HS-27A (cell line): Measurements from ENCODE around the gene PITPNM1.
"Not testable (repeated sequence)": the region's sequence is repeated elsewhere in the genome, so short reads cannot be mapped to it uniquely, and the experiment has no call there.

Experiments
- DNase-seq: peaks from one replicate; pipeline ENCODE4 v3.0.0-alpha.2; 2012; ENCODE audit warnings: low read depth, missing footprints

Gene PITPNM1

DNA sequence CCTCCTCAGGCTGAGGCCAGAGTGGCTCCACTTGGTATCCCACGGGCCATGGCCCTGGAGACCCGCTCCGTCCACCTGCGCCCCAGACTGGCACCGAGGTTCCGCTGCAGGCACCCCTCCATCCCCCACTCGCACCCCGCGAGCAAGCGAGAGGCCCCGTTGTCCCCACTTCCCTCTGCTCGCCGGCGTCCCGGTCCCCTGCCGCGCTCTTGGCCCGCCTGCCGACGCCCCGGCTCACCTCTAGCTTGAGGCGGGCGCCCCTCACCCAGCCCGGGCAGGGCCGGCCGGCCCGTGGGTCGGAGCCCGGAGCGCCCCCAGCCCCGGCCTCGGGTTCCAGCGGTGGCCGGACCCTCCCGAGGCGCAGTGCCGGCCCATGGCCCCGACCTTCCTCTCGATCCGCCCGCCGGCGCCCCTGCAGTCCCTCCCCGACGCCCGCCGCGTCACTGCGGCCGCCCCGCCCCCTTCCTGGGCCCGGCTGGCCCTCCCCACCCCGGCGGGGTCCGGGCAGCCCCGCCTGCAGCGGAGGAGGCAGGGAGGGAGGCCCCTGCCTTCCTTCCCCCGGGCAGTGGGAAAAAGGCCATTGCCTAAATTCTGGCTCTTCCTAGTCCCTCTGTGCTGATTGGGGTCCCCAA is at the start of gene PITPNM1:
Gene PITPNM1, minus strand, starts transcription at position 414 of the 632 bp plus-strand sequence. CDS start 1,183 bp downstream, outside the sequence.
- DNase-seq: no peak

DNA sequence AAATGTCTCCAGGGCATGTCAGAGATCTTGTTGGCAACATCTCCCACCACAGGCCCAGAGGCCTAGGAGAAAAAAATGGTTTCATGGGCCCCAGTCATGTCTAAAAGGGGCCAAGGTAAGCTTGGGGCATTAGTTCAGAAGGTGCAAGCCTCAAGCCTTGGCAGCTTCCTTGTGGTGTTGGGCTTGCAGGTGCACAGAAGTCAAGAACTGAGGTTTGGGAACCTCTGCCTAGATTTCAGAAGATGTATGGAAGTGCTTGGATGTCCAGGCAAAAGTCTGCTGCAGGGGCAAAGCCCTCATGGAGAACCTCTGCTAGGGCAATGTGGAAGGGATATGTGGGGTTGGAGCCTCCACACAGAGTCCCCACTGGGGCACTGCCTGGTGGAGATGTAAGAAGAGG is 46.5 kb upstream of the PITPNM1 start:
- not testable (repeated sequence) for DNase-seq

DNA sequence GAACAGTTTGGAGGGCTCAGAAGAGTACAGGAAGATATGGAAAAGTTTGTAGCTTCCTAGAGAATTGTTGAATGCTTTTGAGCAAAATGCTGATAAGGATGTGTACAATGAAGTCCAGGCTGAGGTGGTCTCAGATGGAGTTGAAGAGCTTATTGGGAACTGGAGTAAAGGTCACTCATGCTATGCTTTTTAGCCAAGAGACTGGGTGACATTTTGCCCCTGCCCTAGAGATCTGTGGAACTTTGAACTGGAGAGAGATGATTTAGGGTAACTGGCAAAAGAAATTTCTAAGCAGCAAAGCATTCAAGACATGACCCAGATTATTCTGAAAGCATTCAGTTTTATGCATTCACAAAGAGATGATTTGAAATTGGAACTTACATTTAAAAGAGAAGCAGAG is 46.0 kb upstream of the PITPNM1 start:
- no peak for DNase-seq

DNA sequence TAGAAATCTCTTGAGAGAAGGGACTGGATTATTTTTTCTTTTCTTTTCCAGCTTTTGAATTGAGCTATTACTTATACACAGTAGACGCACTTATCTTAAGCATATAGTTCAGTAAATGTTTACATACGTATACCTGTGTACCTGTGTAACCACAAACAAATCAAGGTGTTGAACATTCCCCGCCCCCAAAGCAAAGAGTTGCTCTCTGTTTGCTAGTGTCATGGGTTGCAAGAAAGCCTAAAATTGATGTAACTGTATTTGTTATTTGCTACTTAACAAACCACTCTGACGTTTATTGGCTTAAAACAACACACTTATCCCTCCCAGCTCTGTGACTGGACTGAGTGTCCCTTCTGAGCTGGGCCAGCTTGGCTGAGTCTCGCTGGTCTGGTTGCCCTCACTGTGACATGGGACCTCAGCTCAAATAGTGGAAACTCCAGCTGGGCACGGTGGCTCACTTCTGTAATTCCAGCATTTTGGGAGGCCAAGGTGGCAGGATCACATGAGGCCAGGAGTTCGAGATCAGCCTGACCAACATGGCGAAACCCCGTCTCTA is 43.5 kb upstream of the PITPNM1 start:
- no peak for DNase-seq

DNA sequence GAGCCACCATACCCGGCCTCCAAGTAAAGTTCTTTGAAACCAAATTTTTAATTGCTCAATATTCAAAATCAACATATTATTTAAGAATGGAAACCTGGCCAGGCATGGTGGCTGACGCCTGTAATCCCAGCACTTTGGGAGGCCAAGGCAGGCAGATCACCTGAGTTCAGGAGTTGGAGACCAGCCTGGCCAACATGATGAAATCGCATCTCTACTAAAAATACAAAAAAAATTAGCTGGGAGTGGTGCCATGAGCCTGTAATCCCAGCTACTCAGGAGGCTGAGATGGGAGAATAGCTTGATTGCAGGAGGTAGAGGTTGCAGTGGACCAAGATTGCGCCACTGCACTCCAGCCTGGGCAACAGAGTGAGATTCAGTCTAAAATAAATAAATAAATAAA is 42.9 kb upstream of the PITPNM1 start:
- DNase-seq: not testable (repeated sequence)

DNA sequence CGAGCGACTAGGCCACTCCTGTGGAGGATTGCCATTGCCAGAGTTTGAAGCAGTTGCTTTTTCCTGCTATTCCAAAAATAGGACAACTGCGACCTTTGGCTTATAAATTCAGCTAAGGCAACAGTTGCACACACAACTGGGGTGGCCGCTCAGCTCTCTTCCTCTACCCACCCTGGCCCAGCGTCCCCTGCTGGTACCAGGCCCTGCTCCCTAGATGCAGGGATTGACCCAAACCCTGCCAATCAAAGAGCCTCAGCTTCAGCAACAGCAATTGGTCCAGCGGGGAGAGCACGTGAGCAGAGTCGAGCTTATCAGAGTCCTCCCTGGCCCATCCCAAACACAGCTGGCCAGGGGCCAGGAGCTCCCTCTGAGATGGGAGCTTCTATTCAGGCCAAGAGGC is 40.1 kb upstream of the PITPNM1 start:
- DNase-seq: no peak

DNA sequence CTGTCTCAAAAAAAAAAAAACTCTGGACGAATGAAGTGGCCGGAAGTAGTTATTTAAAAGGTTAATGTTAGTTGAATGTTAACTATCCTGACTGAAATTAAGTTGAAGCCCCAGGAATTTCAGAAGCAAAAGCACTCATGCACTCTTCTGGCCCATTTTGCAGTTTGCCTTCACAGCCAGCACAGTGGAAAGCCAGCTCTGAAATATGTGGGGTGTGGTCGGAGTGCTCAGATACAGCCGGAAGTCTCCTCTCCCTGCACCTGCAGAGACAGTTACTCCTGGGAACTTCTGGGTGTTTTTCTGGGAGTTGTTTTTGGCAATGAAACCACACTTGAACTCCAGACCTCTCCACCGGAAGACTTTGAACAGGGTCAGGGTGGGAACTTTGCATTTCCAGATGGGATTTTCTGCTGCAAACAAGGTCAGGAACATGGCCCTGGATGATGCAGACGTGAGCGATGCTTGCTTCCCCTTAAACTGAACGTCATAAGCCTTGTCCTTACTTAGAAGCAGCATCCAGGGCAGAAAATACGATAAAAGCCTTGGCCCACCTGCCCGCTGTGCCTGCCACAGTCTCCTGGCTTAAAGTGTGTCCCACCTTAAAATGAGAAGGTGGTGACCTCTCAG is 39.6 kb upstream of the PITPNM1 start:
- DNase-seq: no peak

DNA sequence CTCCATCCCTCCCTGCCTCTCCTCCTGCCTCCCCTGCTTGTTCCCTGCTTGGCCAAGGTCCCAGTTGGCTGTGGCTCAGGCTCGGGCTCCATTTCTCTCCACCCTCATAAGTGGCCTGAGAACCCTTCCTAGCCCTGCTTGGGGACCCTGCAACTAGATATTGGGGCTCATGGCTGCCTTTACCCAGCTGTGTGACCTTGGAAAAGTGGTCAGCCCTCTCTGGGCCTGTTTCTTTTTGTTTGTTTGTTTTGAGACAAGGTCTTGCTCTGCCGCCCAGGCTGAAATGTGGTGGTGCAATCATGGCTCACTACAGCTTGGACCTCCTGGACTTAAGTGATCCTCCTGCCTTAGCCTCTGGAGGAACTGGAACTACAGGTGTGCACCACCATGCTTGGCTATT is 38.4 kb upstream of the PITPNM1 start:
- no peak for DNase-seq

DNA sequence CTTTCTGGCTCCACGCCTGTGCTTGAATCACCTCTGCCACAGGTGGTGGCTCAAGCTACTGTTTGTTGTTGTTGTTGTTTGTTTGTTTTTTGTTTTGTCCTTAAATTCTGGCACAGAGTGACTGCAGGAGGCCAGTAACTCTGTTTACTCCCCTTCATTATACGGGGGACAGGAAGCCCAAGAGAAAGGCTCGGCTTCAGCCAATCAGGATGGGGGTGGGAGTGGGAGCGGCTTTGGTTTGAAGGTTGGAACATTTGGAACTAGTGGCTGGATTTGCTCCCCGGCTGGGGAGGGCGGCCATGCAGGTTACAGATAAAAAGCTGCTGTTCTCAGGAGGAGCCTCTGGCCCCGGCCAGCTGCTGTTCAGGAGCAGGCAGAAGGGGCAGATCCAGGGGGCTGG is 37.8 kb upstream of the PITPNM1 start:
- no peak for DNase-seq

DNA sequence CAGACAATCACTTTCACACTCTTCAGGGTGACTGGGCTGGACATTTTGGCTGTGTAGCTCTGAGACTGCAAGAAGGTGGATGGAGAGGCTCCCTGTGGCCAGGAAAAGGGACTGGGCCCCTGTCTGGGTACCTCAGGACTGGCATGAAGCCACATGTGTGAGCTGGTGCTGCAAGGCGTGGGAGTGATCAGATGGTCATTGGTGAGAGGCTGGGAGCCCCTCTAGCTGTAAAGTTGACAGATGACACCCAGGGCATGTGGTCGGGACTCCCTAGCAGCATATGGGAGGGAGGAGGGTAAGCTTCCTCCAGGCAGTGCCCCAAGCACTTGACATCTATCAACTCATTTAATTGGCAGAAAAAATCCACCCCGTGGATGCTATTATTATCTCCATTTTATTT is 37.0 kb upstream of the PITPNM1 start:
- no peak for DNase-seq

DNA sequence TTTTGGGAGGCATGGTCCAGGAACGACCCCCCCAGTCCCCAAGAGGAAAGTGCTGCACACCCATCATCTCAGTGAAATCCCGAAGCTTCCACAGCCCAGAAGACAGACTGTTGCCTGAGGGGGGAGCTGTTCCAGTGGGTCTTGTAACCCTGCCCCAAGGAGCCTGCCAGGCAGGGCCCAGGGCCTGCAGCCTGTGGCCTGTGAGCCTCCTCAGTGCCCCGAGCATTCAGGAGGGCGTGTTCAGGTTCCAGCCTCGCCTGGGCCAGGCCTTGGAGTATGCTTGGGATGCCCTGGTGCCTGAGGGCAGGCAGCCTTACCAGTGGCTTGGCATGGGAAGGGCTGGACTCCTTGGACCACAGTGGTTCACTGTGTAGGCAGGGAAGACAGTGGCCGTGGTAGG is 36.0 kb upstream of the PITPNM1 start:
- DNase-seq: no peak

DNA sequence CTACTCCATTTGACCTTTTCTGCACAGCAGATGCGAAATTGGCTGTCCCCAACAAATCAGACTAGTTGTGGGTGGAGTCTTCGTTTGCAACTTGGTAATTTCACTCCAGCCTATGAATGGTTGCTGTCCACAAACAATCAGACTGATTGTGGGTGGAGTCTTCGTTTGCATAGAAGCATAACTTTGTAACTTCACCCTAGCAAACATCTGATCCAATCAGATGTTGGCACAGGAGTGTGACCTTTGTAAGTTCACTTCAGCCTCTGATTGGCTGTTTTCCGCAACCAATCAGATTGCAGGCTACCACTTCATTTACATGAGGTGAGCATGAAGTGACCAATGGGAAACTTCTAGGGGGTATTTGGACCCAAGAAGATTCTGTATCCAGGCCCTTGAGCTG is 34.4 kb upstream of the PITPNM1 start:
- DNase-seq: no peak

DNA sequence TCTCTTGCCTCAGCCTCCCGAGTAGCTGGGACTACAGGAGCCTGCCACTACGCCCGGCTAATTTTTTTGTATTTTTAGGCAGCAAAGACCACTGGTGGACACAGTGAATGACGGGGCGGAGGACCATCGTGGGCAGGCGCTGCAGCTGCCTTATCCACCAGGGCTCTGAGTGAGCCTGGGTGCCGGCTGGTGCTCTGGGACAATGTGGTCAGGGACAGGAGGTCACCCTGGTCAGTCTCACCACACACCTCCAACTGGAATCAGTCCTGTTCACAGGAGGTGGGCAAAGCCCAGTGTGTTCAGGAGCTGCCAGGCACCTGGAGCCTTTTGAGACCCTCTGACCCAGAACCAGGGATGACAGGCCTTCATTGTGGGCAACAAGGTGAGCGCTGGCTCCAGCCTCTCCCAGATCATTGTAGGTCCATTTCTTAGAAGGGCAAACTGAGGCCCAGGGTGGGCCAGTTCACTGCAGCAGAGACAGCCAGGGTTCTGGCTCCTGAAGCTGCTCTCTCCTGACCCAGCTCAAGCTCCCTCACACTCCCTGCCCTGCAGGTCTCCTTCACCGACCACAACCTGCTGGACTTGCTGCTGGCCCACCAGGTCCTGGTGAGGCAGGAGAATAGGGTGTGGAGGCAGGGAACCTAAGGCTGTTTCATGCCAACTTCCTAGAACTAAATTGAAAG is 33.8 kb upstream of the PITPNM1 start:
- DNase-seq: no peak

DNA sequence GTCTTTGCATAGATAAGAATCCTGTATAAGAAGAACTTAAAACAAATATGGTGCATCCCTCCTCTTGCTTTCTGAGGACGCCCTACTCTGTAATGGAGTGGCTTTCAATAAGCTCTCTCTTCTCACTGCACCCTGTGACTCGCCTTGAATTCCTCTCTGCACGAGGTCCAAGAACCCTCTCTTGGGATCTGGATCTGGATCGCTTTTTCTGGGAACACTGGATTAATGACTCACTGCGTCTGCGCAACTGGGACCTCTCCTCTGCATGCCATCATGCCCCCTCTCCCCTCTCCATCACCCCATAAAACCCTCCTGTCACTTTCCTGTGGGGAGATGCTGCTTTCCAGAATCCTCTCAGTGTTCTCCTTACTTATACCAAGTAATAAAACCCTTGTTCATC is 33.1 kb upstream of the PITPNM1 start:
- DNase-seq: no peak

DNA sequence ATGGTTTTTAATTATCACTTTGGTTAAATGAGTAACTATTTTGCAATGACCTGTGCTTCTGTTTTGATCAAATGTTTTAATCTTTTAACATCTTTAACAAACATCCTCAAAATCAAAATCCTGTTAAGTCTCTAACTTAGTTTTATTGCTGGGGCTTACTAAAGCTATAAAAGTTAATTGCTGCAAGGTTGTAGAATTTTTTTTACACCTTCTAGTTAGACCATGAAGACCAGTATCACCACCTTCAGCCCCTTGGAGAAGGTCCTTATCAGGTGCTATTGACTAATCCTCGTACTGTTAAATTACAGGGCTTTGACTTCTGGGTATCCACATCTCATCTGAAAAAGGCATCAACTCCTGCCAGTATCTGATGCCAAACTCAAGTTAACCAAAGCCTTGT is 30.4 kb upstream of the PITPNM1 start:
- DNase-seq: no peak

DNA sequence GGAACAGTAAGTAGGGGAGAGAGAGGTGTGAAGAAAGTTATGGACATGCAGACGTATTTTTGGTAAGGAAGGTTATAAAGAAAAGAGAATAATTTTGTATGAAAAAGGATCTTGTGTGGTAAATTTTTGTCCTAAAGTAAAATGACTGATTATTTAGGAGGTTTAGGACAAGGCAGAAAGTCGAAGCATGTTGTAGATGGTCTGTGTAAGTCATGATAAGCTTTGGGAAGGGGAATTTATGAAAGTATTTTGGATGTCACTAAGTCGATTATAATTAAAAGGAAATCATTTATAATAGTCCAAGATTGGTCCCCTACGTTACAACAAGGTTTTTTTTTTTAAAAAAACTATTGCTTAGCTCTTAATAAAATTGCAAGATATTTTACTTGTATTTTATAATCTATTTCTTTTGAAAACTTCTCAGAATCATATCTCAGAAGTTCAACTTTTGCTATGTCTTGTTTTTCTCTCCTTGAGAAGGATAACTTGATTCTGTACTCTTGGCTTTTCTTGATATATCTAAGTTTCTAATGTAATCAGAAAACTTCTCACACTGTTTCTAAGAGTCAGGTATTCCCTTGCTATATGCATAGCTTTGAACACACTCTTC is 29.0 kb upstream of the PITPNM1 start:
- DNase-seq: no peak

DNA sequence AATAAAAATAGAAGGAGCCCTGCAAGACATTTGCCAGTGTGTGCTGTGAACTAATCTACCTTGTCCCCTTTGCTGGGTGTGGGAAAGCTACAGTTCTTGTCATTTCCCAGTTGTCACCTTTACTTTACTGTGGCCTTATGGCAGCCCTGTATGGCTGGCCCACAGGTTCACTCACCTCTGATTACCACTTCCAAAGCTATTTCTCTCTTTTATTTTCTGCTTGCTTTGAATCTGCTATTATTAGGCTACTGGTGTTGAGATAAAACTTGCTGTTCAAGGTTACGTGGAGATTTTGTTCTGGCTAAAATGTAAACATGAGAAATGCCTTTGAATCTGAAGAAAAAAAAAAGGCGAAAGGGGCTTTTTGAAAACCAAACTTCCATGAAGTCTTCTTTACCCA is 27.7 kb upstream of the PITPNM1 start:
- DNase-seq: no peak

DNA sequence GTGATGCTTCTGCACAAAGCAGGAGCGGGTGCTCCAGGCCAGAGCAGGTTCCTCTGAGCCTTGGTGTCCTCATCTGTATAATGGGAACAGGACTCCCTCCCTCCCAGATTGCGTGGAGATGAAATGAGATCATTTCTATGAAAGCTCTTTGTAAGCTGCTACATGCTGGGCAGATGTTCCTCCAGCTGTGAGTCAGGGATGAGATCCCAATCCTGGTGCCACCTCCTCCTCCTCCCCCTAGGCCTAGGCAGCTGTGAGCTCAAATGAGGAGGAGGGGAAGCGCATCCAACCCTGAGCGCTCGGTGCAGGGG is 25.1 kb upstream of the PITPNM1 start:
- no peak for DNase-seq

DNA sequence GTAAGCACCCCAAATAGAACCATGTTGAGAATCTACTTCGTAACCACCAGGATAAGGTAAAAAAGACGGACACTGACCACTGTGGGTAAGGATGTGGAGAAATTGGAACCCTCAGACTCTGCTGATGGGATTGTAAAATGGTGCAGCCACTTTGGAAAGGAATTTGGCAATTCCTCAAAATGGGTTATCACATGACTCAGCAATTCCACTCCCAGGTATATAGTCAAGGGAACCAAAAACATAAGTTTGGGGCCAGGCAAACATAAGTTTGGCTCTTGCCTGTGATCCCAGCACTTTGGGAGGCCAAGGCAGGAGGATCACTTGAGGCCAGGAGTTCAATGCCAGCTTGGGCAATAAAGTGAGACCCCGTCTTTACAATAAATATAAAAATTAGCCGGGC is 23.2 kb upstream of the PITPNM1 start:
- DNase-seq: no peak

DNA sequence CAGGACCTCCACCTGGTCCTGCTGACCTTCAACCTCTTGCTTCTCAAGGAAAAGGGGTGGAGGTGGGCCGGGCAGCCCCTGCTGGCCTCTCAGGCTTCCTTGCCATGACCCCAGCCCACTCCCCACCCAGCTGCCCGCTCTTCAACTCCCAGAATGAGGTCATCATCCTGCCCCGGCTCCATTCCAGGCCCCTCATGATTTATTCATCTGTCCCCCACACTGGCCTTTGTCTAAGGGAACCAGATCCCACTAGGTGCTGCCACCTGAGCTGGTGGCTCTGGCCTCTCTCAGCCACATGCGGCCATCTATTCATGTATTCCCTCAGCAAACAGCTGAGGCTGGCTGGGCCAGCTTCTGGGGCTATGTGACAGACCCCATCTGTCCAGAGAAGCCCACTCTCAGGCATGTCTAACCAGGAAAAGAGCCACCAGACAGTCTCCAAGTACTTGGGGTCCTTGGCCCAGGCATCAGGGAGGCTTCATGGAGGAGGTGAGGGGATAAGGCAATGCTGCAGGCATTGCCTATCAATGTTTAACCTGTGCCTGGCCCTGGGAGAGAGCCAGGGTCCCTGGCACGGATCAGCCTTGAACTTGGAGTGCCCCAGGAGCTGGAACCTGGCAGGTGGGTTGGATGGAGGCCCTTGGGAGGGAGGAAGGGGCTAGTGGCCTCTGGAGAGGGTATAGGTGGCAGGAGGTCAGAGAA is 20.3 kb upstream of the PITPNM1 start:
- DNase-seq: no peak

DNA sequence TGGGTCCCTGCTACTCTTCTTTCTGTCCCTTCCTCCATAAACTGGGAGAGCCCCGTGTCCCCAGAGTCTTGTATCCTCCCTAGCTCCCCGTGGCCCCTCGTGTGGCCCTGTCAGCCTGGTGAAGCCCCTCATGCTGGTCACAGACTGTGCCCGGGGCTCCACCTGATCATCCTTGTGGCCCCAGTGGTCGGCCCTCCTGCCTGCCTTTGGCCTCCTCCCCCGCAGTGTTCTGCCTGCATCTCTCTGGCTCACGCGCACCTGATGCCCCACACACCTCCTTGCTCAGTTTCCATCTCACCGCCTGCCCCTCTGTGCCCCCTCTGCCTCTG is 19.3 kb upstream of the PITPNM1 start:
- no peak for DNase-seq
